GM18526 (cell line): ENCODE results near the gene ST3GAL3.

Source experiments
- POLR2A ChIP-seq: IDR thresholded peaks from 3 replicates; pipeline ENCODE4 v1.6.1; 2011; ENCODE audit not compliant: insufficient read length; ENCODE audit errors: extremely low read depth

ST3GAL3 gene

GRCh38 chr1:43707190-43708001 lies at the start of gene ST3GAL3:
Gene ST3GAL3 (plus strand): TSS chr1:43707536. CDS start chr1:43736263, 28,727 bp downstream.
- peak; percentile 94 for TF ChIP-seq POLR2A

GRCh38 chr1:43659212-43660166 lies 47.8 kb upstream of the ST3GAL3 start:
- TF ChIP-seq POLR2A: no peak

GRCh38 chr1:43660355-43660754 lies 47.0 kb upstream of the ST3GAL3 start:
- no peak for TF ChIP-seq POLR2A

GRCh38 chr1:43664369-43664768 lies 43.0 kb upstream of the ST3GAL3 start:
- TF ChIP-seq POLR2A: no peak

- no peak for TF ChIP-seq POLR2A
Measured at GRCh38 chr1:43666608-43667007, 40.7 kb upstream of the ST3GAL3 start.

GRCh38 chr1:43668956-43669355 lies 38.4 kb upstream of the ST3GAL3 start:
- no peak for TF ChIP-seq POLR2A

- no peak for TF ChIP-seq POLR2A
Measured at GRCh38 chr1:43669878-43670277, 37.5 kb upstream of the ST3GAL3 start.

- TF ChIP-seq POLR2A: no peak
Measured at GRCh38 chr1:43671193-43671592, 36.1 kb upstream of the ST3GAL3 start.

- TF ChIP-seq POLR2A: no peak
Measured at GRCh38 chr1:43671626-43672330, 35.6 kb upstream of the ST3GAL3 start.

- no peak for TF ChIP-seq POLR2A
Measured at GRCh38 chr1:43673261-43673660, 34.1 kb upstream of the ST3GAL3 start.

GRCh38 chr1:43678940-43679339 lies 28.4 kb upstream of the ST3GAL3 start:
- no peak for TF ChIP-seq POLR2A

- TF ChIP-seq POLR2A: no peak
Measured at GRCh38 chr1:43683560-43683959, 23.8 kb upstream of the ST3GAL3 start.

GRCh38 chr1:43686801-43687200 lies 20.5 kb upstream of the ST3GAL3 start:
- TF ChIP-seq POLR2A: no peak

- no peak for TF ChIP-seq POLR2A
Measured at GRCh38 chr1:43687301-43688108, 19.8 kb upstream of the ST3GAL3 start.

- TF ChIP-seq POLR2A: no peak
Measured at GRCh38 chr1:43688109-43688387, 19.3 kb upstream of the ST3GAL3 start.
